ENCODE measurements around the gene TTBK1. TPM values are rescaled to one million over a fixed set of nuclear protein-coding genes. Genes with fewer than 3 reads are reported as not detected.

TTBK1 gene
- total RNA-seq, 1 donor from 2014 or later = under 0.01 TPM

DNA sequence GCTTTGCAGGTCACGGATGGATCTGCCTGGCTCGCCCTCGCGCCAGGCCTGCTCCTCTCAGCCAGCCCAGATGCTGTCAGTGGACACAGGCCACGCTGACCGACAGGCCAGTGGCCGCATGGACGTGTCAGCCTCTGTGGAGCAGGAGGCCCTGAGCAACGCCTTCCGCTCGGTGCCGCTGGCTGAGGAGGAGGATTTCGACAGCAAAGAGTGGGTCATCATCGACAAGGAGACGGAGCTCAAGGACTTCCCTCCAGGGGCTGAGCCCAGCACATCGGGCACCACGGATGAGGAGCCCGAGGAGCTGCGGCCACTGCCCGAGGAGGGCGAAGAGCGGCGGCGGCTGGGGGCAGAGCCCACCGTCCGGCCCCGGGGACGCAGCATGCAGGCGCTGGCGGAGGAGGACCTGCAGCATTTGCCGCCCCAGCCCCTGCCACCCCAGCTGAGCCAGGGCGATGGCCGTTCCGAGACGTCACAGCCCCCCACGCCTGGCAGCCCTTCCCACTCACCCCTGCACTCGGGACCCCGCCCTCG, 19.6 kb downstream of the TTBK1 start:
- TF ChIP-seq, protein P1, sequence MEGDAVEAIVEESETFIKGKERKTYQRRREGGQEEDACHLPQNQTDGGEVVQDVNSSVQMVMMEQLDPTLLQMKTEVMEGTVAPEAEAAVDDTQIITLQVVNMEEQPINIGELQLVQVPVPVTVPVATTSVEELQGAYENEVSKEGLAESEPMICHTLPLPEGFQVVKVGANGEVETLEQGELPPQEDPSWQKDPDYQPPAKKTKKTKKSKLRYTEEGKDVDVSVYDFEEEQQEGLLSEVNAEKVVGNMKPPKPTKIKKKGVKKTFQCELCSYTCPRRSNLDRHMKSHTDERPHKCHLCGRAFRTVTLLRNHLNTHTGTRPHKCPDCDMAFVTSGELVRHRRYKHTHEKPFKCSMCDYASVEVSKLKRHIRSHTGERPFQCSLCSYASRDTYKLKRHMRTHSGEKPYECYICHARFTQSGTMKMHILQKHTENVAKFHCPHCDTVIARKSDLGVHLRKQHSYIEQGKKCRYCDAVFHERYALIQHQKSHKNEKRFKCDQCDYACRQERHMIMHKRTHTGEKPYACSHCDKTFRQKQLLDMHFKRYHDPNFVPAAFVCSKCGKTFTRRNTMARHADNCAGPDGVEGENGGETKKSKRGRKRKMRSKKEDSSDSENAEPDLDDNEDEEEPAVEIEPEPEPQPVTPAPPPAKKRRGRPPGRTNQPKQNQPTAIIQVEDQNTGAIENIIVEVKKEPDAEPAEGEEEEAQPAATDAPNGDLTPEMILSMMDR (conservative IDR thresholded peaks at IDR 0.05; ENCODE audit: low read depth, low read length) = no peak
- no peak for DNase-seq (ENCODE audit: low read depth)
- no peak overlapping the region for H3K4me3 ChIP-seq (ENCODE audit: low read depth, low read length)

DNA sequence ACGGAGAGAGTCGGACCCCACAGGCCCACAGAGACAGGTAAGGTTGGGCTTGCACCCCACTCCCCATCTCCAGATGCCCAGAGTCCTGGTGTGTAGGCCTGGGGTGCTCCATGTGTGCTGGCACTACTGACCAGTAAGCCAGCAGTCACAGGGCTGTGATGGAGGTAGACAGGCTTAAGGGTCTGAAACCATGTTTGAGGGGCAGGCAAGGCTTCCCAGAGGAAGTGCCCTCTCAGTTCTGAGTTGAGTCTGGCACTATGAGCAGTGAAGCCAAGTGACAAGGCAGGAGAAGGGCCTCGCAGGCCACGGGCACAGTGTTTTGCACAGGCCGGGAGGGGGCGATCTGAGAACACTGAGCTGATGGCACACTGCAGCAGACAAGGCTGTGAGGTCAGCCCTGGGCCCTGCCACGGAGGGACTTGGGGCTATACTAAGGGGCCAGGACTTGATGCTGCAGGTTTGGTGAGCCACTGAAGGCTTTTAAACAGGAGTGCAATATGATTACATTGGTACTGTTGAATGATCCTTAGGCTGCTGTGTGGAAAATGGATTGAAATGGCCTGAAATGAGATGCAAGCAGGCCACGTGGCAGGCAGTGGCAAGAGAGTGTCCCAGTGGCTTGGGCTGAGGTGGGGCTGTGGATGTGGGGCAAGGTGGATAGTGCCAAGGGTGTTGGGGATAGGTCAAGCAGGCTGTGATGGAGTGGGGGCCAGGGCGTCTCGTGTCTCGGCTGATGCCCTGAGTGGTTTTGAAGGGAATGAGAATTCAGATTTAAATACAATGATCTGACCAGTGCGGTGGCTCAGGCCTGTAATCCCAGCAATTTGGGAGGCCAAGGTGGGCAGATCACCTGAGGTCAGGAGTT, 20.3 kb downstream of the TTBK1 start:
- TF ChIP-seq, protein P1 (conservative IDR thresholded peaks at IDR 0.05; ENCODE audit: low read depth, low read length) = peak; percentile 93
- H3K4me3 ChIP-seq (ENCODE audit: low read depth, low read length) = no peak overlapping the region
- DNase-seq (ENCODE audit: low read depth) = no peak

GRCh38 chr6:43264599-43265145, 21.4 kb downstream of the TTBK1 start:
- no peak overlapping the region for H3K4me3 ChIP-seq (ENCODE audit: low read depth, low read length)
- DNase-seq (ENCODE audit: low read depth) = no peak
- TF ChIP-seq, protein P1 (conservative IDR thresholded peaks at IDR 0.05; ENCODE audit: low read depth, low read length) = no peak

GRCh38 chr6:43265564-43265963, 22.3 kb downstream of the TTBK1 start:
- TF ChIP-seq, protein P1 (conservative IDR thresholded peaks at IDR 0.05; ENCODE audit: low read depth, low read length) = no peak
- H3K4me3 ChIP-seq (ENCODE audit: low read depth, low read length) = no peak overlapping the region
- no peak for DNase-seq (ENCODE audit: low read depth)

- DNase-seq (ENCODE audit: low read depth) = no peak
- no peak overlapping the region for H3K4me3 ChIP-seq (ENCODE audit: low read depth, low read length)
- TF ChIP-seq, protein P1 (conservative IDR thresholded peaks at IDR 0.05; ENCODE audit: low read depth, low read length) = no peak
These were observed 24.5 kb downstream of the TTBK1 start for GRCh38 chr6:43267619-43268354.

DNA sequence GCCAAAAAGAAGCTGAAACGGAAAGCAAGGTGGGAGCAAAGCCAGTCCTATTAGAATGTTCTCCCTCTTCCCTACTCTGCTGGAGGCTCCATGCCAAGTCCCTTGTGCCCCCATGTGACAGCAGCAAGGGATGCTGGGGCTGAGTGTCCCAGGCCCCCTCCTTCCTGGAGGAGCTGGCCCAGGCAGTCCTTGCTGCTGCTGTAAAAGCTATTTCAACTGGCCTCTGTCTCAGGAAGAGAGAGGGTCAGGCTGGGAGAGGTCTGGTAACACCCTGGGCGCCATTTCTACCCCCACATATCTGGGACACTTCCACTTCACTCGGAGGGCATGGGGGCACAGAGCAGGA, 25.0 kb downstream of the TTBK1 start:
- DNase-seq (ENCODE audit: low read depth) = no peak
- TF ChIP-seq, protein P1 (conservative IDR thresholded peaks at IDR 0.05; ENCODE audit: low read depth, low read length) = no peak

More for the DNA sequence above, 25.0 kb downstream of the TTBK1 start:
- H3K4me3 ChIP-seq (ENCODE audit: low read depth, low read length) = no peak overlapping the region

Measured in epithelial cell of proximal tubule (primary cell).